ENCODE measurements around the gene SUDS3.

SUDS3 gene

GRCh38 chr12:118372541-118373495 is 3.5 kb upstream of the SUDS3 start, which contains the start of gene TAOK3:
Gene TAOK3, minus strand, starts transcription at chr12:118372907. Its CDS starts 117,340 bp downstream, at chr12:118255567.
- TF ChIP-seq EZH2phosphoT487 (IDR thresholded peaks at IDR 0.05; ENCODE audit: low read depth) = no peak
- TF ChIP-seq, protein P1, sequence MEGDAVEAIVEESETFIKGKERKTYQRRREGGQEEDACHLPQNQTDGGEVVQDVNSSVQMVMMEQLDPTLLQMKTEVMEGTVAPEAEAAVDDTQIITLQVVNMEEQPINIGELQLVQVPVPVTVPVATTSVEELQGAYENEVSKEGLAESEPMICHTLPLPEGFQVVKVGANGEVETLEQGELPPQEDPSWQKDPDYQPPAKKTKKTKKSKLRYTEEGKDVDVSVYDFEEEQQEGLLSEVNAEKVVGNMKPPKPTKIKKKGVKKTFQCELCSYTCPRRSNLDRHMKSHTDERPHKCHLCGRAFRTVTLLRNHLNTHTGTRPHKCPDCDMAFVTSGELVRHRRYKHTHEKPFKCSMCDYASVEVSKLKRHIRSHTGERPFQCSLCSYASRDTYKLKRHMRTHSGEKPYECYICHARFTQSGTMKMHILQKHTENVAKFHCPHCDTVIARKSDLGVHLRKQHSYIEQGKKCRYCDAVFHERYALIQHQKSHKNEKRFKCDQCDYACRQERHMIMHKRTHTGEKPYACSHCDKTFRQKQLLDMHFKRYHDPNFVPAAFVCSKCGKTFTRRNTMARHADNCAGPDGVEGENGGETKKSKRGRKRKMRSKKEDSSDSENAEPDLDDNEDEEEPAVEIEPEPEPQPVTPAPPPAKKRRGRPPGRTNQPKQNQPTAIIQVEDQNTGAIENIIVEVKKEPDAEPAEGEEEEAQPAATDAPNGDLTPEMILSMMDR (IDR thresholded peaks at IDR 0.05; ENCODE audit: low read depth, low read length) = no peak
- Histone ChIP-seq H3K4me2 (ENCODE audit: low read length) (peak within 1 kb of the TSS; percentile 85), H3K9me3 (ENCODE audit: insufficient read depth, low read length) (no peaks in the 10 kb centered on the region)

GRCh38 chr12:118373616-118374015 is 2.7 kb upstream of the SUDS3 start:
- peaks cover 8% of the 10 kb centered on the region; the same call in 1 of the 2 replicates for H3K27me3 ChIP-seq (ENCODE audit: low read depth, low read length)
- H3K9ac ChIP-seq (ENCODE audit: low read length) = peak overlapping the region; percentile 78
- H3K4me3 ChIP-seq (ENCODE audit: low read length) = peak overlapping the region; percentile 90
- no peak overlapping the region; the same call in 1 of the 2 replicates for H2AFZ ChIP-seq (ENCODE audit: low read depth, low read length)
- peak overlapping the region; percentile 71 for H3K4me2 ChIP-seq (ENCODE audit: low read length)
- no peak for TF ChIP-seq EZH2phosphoT487 (IDR thresholded peaks at IDR 0.05; ENCODE audit: low read depth)
- TF ChIP-seq, protein P1 (IDR thresholded peaks at IDR 0.05; ENCODE audit: low read depth, low read length) = no peak
- H3K27ac ChIP-seq (ENCODE audit: low read length) = no peak overlapping the region
- peaks cover 21% of the 10 kb centered on the region for H3K79me2 ChIP-seq (ENCODE audit: low read length)
- peaks cover 5% of the 10 kb centered on the region; the same call in 1 of the 2 replicates for H4K20me1 ChIP-seq (ENCODE audit: insufficient read depth, low read length)
- H3K36me3 ChIP-seq (replicated peaks; ENCODE audit: low read depth, low read length) = no peaks in the 10 kb centered on the region
- peaks cover 29% of the 10 kb centered on the region for H3K4me1 ChIP-seq (ENCODE audit: low read length)
- no peaks in the 10 kb centered on the region for H3K9me3 ChIP-seq (ENCODE audit: insufficient read depth, low read length)

More at GRCh38 chr12:118372541-118373495, 3.5 kb upstream of the SUDS3 start, which contains the start of gene TAOK3:
- H3K27ac ChIP-seq (ENCODE audit: low read length) = no peak within 1 kb of the TSS
- H3K4me1 ChIP-seq (ENCODE audit: low read length) = peaks cover 26% of the 10 kb centered on the region
- H2AFZ ChIP-seq (ENCODE audit: low read depth, low read length) = peak within 1 kb of the TSS; percentile 85; the same call in 1 of the 2 replicates
- H4K20me1 ChIP-seq (ENCODE audit: insufficient read depth, low read length) = peaks cover 3% of the 10 kb centered on the region; the same call in 1 of the 2 replicates
- H3K36me3 ChIP-seq (replicated peaks; ENCODE audit: low read depth, low read length) = no peaks in the 10 kb centered on the region
- H3K79me2 ChIP-seq (ENCODE audit: low read length) = peaks cover 14% of the 10 kb centered on the region
- peak within 1 kb of the TSS; percentile 78 for H3K9ac ChIP-seq (ENCODE audit: low read length)
- peak within 1 kb of the TSS; percentile 91 for H3K4me3 ChIP-seq (ENCODE audit: low read length)
- H3K27me3 ChIP-seq (ENCODE audit: low read depth, low read length) = peaks cover 8% of the 10 kb centered on the region; the same call in 1 of the 2 replicates

DNA sequence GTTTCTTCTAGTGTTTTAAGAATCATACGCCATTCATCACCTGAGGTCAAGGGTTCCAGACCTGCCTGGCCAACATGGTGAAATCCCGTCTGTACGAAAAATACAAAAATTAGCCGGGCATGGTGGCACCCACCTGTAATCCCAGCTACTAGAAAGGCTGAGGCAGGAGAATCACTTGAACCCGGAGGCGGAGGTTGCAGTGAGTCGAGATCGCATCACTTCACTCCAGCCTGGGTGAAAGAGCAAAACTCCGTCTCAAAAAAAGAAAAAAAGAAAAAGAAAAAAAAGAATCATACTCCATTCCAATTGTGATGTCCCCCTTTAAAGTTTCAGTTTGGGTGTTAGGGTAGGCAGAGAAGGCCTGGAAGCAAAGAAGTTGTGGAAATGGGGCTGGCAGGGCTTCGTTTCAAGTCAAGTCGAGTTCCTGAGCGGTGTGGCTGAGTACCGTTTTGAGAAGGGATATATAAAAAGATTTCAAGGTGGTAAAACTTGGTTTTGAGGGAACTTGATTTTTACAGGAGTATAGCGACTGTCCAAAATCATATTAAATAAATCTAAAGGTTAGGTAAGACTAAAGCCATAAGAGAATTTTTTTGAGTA is 2.1 kb upstream of the SUDS3 start:
- Histone ChIP-seq H3K36me3 (replicated peaks; ENCODE audit: low read depth, low read length) (no peaks in the 10 kb centered on the region), H2AFZ (ENCODE audit: low read depth, low read length) (no peak overlapping the region), H3K4me3 (ENCODE audit: low read length) (0 out of 2 replicates have a peak overlapping the region, but pooled peaks have one; percentile 90), H3K27me3 (ENCODE audit: low read depth, low read length) (peaks cover 8% of the 10 kb centered on the region; the same call in 1 of the 2 replicates), H3K4me1 (ENCODE audit: low read length) (peaks cover 29% of the 10 kb centered on the region), H4K20me1 (ENCODE audit: insufficient read depth, low read length) (peaks cover 5% of the 10 kb centered on the region; the same call in 1 of the 2 replicates), H3K4me2 (ENCODE audit: low read length) (peak overlapping the region; percentile 71), H3K27ac (ENCODE audit: low read length) (no peak overlapping the region), H3K79me2 (ENCODE audit: low read length) (peaks cover 21% of the 10 kb centered on the region), H3K9me3 (ENCODE audit: insufficient read depth, low read length) (no peaks in the 10 kb centered on the region), H3K9ac (ENCODE audit: low read length) (no peak overlapping the region)
- TF ChIP-seq EZH2phosphoT487 (IDR thresholded peaks at IDR 0.05; ENCODE audit: low read depth) = no peak
- TF ChIP-seq, protein P1 (IDR thresholded peaks at IDR 0.05; ENCODE audit: low read depth, low read length) = no peak
